COLO668 (cell line): ENCODE results near the gene LRFN4.
A peak's percentile ranks its signal among the peaks of the same experiment; 100 is the strongest.
"Not testable (repeated sequence)": the region's sequence is repeated elsewhere in the genome, so short reads cannot be mapped to it uniquely, and the experiment has no call there.

Source experiments
- DNase-seq: peaks from one replicate; lab custom pipeline; 2025; ENCODE audit not compliant: unreplicated experiment; lab: John Stamatoyannopoulos, UW

Gene LRFN4

DNA sequence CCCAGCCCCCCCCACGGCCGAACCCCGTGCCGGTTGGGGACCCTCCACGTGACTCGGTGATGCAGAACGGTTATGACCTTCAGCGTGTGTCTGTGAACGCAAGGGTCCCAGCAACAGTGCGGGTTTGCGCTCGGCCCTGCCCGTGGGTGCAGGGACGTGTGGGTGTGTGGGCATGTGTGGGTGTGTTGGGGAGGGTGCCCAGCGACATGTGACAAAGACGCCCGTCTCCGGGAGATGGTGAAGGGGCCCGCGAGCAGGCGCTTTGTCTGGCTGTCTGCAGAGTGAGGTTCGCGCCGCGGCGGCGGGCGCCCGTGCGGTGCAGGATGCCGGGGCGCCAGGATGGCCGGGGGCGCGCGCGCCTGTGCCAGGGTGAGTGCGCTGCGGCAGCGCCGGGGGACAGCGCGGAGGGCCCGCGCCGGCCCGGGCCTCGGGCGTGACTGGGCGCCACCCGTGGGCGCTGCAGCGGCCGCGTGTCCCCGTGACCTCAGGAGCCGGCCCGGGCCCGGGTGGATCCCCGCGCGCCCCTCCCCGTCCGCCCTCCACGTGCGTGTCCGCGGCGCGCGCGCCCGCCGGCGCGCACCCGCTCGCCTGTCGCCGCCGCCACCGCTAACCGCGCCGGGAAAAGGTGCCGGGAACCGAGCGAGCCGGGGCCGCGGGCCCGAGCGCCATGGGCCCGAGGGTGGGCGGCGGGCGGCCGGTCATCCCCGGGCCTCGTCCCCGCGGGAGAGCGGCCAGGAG lies at the start of gene LRFN4:
TSS of gene LRFN4 (plus strand) at position 569 of the 738 bp plus-strand sequence. CDS start 681 bp downstream, outside the sequence.
- DNase-seq = peak; percentile 77

DNA sequence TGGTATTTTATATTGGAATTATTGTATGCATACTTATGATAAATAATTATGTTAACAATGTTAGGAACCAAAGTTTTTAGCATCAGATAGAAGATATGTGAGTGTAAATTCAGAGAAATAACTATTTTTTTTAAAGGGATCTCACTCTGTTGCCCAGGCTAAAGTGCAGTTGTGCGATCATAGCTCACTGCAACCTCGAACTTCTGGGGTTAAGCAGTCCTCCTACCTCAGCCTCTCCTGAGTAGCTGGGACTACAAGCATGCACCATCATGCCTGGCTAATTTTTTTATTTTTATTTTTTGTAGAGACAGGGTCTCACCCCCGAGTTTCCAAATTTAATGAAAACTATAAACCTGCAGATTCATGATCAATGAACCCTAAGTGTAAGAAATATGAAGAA lies 47.3 kb upstream of the LRFN4 start:
- no peak for DNase-seq

DNA sequence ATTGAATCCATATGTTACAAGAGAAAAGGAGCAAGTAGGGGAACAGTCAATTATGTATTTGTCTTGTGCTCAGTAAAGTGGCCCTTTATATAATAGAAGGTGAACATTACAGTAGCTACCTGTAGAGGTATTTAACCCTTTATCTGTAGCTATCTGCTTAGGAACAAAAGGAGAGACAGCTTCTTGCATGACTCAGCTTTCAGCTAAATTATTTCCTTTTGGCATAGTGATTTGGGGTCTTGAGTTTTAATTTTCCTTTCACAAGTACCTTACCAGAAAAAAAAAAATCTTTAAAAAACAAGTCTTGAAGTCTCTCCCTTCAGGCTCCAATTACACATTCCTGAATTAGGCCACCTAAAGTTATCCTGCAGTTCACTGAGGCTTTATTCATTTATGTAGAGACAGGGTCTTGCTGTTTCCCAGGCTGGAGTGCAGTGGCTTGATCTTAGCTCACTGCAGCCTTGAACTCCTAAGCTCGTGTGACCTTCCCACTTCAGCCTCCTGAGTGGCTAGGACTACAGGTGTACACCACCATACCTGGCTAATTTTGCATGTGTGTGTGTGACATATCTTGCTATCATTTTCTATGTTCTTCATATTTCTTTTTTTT lies 46.2 kb upstream of the LRFN4 start:
- no peak for DNase-seq

DNA sequence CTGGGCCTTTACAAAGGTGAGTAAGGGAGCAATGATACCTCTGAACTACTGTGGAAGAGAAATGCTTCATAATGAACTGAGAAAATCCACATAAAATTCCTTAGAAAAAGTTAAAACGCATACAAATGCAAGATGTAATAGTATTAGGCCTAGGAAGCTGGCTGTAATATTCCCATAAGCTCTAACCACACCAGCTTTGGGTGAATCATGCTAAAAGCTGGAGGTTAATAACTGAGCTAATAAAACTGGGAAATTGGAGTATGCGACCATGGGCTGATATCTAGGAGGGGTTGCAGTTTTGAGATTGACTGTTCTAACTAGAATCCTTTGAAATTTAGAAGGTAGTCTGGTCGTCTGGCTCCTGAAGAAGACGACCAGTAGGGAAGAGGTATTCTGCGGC lies 42.2 kb upstream of the LRFN4 start:
- no peak for DNase-seq

DNA sequence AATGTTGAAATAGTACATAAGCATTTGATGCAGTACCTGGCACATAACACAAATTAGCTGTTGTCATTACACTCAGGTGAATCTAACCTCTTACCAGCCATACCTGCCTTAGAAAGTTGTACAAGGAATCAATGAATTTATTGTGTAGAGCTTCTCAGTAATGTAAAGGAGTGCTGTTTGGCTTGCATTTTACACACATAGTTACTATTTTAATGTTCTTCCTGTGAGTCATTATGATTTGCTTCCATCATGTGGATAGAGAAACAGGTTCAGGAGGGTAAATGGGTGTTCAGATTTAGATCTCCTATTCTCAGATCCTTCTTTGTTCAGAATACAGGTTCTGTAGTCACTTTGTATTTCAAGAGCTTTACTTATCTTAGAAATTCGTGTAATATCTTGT lies 41.2 kb upstream of the LRFN4 start:
- no peak for DNase-seq

DNA sequence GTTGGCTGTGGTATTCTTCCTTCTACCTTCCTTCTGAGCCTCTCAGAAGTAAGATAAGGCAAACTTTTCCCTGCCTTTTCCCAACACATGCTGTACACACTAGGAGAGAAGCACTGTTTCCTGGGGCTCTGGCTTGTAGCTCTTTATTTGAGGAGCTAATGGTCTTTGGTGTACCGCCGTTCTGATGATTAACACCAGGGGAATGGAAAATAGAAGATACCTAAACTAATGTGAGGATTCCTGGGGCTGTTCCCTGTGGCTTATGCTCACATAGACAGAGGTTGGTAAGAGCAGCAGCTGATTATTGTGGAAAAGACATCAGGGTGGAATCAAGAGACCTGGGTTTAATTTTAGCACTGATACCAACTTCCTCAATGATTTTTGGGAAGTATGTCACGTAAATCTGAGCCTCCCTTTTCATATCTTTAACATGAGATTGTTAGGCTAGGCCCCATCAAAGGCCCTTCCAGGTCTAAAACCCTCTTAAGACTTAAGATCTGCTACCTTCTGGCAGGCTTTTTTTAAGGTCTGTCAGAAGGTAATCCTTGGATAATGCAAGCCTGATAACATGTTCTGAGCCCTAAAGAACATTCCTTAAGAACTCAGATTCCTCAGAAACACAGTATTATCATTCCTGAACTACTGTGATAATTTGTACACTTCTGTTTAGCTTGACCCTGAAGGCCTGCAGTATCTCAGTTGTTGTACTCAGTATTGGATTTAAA lies 38.5 kb upstream of the LRFN4 start:
- DNase-seq = no peak

DNA sequence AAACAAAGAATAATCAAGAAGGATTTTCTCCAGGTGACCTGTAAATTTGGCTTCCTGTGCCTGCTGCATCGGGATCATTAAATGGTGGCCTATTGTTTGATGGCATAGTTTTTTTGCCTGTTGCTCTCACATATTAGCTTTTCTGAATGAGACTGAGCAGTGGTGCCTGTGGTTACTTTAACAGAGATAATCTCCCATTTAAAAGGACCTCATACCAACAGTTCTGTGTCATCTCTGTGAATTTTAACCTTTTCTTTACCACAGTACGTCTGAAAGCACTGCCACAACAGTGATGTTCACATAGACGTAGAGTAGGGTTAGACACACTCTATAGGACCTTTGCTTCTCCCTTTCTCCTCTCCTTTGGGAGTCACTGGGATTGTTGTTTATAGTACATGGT lies 36.5 kb upstream of the LRFN4 start:
- no peak for DNase-seq

DNA sequence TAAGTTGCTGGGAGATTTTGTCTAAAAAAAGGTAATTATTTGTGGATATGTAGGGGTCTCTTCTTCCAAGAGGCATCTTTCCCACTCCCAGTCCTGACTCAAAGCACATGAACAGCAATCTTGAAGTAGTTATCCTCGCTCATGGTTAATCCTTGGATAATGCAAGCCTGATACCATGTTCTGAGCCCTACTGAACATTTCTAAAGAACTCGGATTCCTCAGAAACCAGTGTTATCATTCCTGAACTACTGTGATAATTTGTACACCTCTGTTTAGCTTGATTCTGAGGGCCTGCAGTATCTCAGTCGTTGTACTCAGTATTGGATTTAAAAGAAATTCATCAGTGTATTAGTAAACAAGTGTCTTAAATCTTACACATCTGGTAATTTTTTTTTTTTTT lies 36.0 kb upstream of the LRFN4 start:
- DNase-seq = no peak

DNA sequence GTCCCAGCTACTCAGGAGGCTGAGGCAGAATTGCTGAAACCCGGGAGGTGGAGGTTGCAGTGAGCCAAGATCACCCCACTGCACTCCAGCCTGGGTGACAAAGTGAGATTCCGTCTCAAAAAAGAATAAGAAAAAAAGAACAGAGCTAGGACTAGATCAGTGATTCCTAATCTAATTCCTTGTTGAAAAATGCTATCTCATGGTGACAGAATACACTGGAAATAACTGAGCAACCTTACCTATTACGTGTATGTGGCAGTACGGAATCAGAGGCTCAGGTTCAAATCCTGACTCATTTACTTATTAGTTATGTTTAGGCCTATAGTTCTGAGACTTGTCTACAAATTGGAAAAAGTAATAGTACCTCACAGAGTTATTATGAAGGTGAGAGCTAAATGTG lies 33.2 kb upstream of the LRFN4 start:
- DNase-seq = no peak

DNA sequence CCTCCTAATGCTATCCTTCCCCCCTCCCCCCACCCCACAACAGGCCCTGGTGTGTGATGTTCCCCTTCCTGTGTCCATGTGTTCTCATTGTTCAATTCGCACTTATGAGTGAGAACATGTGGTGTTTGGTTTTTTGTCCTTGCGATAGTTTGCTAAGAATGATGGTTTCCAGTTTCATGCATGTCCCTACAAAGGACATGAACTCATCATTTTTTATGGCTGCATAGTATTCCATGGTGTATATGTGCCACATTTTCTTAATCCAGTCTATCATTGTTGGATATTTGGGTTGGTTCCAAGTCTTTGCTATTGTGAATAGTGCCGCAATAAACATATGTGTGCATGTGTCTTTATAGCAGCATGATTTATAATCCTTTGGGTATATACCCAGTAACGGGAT lies 32.3 kb upstream of the LRFN4 start:
- not testable (repeated sequence) for DNase-seq

DNA sequence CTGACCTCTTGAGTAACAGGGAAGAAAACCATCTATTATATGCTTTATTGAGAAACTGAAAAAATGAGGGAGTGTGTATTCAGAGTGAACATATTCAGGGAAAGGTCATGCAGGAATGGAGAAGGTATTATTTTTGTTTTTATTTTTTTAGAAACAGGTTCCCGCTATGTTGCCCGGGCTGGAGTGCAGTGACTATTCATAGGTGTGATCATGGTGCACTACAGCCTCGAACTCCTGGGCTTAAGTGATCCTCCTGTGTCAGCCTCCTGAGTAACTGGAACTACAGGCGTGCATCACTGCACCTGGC lies 22.4 kb upstream of the LRFN4 start:
- no peak for DNase-seq

DNA sequence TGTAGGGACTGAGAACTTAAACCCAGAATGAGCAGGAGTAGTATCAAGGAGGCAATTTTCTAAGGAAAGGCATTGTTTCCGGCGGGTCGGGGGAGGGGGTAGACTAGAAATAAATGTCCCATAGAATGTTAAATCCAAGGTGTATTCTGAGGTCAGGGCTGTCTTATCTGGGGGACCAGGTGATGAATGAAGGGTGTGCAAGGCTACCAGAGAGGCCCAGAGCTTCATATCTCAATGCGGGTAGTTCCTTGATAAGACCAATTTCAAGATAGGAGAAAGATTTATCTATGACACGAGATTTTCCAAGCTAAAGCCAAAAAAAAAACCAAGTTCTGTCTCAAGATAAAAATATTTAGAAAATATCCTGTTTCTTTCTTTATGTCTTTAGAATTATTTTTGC lies 21.9 kb upstream of the LRFN4 start:
- DNase-seq = no peak

DNA sequence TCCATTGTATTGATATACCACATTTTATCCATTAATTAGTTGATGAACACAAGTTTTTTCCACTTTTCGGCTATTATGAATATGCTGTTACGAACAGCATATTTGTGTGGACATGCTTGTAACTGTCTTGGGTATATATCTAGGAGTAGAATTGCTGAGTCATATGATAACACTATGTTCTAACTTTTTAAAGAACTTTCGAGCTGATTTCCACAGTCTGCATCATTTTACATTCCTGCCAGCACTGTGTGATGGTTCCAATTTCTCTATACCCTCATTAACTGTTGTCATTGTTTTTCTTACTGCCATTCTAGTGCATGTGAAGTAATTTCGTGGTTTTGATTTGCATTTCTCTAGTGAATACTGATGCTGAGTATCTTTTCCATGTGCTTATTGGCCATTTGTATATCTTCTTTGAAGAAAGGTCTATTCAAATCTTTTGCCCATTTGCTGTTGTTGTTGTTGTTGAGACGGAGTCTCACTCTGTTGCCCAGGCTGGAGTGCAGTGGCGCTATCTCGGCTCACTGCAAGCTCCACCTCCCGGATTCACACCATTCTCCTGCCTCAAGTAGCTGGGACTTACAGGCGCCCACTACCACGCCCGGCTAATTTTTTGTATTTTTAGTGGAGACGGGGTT lies 21.0 kb upstream of the LRFN4 start:
- DNase-seq = no peak

DNA sequence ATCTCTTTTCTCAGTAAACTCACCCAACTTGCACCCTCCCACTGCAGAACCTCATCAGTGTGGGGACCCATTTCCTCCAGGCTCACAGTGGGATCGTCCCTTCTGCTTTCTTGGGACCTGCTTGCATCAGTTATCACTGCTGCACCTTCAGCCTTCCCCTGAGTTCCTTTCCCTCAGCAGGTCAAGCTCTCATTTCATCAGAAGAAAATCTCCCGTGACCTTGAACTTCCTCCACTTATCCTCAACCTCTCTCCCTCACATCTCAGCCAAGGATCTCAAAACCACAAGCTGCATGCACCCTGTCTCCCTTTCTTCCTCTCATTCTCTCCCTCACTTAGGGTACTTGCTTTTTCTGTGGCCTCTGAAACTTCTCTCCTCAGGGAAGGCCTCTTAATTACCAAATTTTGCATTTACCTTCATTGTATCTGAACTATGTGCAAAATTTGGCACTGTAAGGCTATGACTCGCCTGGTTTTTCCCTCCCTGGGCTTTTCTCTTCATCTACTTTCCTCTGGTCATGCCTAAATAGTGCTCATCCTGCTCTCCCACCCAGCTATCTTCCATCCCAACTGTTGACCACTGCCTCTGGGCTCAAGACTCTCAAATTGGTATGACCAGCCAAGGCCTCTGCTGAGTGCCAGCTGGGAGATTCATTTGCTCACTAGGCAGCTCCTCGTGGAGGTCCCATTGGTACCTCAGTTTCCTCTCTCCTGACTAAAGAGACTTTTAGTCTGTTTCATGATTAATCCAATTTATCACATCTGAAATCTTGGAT lies 16.4 kb upstream of the LRFN4 start:
- DNase-seq = no peak

DNA sequence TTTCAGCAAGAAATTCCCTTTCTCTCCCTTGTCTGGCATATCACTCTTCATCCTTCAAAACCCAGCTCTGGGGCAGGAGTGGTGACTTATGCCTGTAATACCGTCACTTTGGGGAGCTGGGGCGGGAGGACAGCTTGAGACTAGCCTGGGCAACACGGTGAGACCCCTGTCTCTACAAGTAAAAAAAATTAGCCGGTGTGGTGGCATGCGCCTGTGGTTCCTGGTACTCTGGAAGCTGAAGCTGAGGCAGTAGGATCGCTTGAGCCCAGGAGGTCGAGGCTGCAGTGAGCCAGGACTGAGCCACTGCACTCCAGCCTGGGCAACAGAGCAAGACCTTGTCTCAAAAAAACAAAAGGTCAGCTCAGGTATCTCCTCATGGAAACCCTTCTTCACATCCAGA lies 15.0 kb upstream of the LRFN4 start:
- DNase-seq = no peak

DNA sequence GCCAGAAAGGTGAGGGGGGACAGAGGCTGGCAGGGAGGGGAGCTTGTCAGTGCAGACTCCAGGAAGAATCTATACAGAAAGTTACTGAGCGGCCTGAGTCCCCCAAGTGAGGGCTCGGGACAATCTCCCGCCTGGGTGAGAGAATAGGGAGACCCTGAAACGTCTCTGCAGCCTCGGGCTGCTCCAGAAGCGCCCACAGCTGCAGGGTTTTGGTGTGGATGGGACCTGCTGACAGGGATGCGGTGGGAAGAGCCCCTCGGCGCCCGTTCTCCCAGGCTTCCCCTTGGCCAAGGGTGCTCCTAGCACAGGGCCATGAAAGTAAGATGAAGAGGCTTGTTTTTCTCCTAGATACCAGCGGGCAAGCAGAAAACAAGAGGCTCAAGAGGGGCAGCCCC lies 14.4 kb upstream of the LRFN4 start:
- no peak for DNase-seq

DNA sequence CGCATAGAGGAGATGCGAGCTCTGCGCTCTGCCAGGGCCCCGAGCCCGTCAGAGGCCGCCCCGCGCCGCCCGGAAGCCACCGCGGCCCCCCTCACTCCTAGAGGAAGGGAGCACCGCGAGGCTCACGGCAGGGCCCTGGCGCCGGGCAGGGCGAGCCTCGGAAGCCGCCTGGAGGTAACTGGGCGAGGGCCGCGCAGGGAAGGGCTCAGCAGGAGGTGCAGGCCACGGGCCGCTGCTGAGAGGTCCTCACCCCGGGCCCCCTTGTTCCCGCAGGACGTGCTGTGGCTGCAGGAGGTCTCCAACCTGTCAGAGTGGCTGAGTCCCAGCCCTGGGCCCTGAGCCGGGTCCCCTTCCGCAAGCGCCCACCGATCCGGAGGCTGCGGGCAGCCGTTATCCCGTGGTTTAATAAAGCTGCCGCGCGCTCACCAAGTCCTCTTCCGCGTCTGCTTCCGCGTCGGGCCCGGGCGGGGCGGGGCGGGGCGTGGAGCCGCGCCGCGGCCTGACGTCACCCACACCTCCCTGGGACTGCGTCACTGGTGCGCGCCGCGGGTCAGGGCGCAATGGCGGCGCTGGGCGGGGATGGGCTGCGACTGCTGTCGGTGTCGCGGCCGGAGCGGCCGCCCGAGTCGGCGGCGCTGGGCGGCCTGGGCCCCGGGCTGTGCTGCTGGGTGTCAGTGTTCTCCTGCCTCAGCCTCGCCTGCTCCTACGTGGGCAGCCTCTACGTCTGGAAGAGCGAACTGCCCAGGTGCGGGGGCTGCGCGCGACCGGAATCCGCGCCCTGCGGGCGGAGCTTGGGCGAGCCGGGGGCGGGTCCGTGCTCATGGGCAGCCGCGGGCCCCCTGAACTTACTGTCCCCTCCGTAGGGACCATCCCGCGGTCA lies 13.7 kb upstream of the LRFN4 start, which contains the start of gene RCE1:
TSS of gene RCE1 (plus strand) at position 546 of the 880 bp plus-strand sequence. CDS start at position 561, 15 bp downstream.
- peak; percentile 95 for DNase-seq

DNA sequence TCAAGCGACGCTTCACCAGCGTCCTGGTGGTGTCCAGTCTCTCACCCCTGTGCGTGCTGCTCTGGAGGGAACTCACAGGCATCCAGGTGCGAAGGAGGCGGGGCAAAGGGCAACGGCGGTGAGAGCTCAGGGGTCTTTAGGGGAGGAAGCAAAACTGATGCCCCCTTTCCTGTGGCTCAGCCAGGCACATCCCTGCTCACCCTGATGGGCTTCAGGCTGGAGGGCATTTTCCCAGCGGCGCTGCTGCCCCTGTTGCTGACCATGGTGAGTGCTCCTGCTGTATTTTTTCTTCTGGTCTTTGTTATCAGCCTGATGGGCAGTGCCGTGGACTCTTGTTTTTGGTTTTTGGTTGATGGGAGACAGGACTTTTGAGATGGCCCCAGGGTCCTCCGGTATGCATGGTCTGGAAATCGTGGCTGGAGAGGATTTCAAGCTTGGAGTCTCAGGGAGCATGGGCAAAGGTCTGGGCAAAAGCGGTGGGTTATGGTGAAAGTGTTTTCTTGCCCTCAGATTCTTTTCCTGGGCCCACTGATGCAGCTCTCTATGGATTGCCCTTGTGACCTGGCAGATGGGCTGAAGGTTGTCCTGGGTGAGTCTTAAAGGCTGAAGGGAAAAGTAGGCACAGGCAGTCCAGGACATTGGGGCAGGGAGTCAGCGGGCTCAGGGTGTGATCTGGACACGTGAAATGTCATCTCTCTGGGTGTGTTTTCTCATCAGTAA lies 12.9 kb upstream of the LRFN4 start:
- no peak for DNase-seq

DNA sequence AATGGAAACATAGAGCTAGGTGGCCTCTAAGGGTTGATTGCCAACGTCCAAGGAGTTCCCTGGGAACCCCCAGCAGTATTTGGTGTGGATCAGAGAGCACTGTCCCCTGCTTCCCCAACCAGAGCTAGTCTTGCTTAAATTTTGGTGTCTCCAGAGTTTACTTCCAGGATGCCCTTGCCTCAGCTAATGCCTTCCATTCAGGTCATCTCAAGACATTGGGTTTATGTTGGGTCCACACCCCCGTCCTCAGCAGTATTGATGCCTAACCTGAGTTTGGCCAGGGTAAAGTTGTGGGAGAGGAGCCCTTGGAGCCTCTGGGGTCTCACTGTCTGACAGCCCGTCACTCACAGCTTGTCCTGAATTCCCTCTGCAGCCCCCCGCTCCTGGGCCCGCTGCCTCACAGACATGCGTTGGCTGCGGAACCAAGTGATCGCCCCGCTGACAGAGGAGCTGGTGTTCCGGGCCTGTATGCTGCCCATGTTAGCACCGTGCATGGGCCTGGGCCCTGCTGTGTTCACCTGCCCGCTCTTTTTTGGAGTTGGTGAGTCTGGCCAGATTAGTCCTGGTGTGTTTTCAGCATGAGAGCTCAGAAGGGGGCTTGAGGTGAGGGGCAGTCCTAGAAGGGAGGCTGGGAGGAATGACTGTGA lies 12.2 kb upstream of the LRFN4 start:
- no peak for DNase-seq
